K562 (cell line): Measurements from ENCODE around the gene VSIG4. TPM values are rescaled to one million over a fixed set of nuclear protein-coding genes. Genes with fewer than 3 reads are reported as not detected.

Source experiments
- BHLHE40 ChIP-seq: IDR thresholded peaks from 2 replicates; pipeline ENCODE4 v1.6.1; 2011; ENCODE audit warnings: low read length, improper control_type of control experiment
- CBFA2T2 ChIP-seq: fragments of 450-650 bp; conservative IDR thresholded peaks from 2 replicates; pipeline ENCODE4 v1.6.1; 2017; ENCODE audit warnings: mild to moderate bottlenecking
- CEBPZ ChIP-seq: fragments of 150-350 bp; IDR thresholded peaks from 2 replicates; pipeline ENCODE4 v1.6.1; 2014; ENCODE audit warnings: low read depth, mild to moderate bottlenecking, low read length, borderline replicate concordance
- DEAF1 ChIP-seq: fragments of 450-650 bp; formaldehyde crosslinking; IDR thresholded peaks from 2 replicates; pipeline ENCODE4 v1.4.0; 2020; ENCODE audit warnings: mild to moderate bottlenecking, moderate library complexity
- ETV6 ChIP-seq, 3 experiments: fragments of 150-350 bp in 1 of 3; sonication (generic) in 1 of 3; formaldehyde crosslinking in 1 of 3; IDR thresholded peaks; 2 replicates each; pipeline versions ENCODE4 v1.6.1 to v1.8.0; 2014 to 2022; ENCODE audit warnings: borderline replicate concordance in 2 of 3, low read depth in 2 of 3, antibody characterized with exemption in 1 of 3, low read length in 1 of 3, mild to moderate bottlenecking in 1 of 3, missing genetic modification reagents in 1 of 3
- GATAD2A ChIP-seq: fragments of 450-650 bp; IDR thresholded peaks from 2 replicates; pipeline ENCODE4 v1.6.1; 2017
- HDAC2 ChIP-seq: fragments of 450-650 bp; IDR thresholded peaks from 2 replicates; pipeline ENCODE4 v1.6.1; 2016; ENCODE audit warnings: mild to moderate bottlenecking
- MED1 ChIP-seq: sonication (generic); formaldehyde crosslinking; IDR thresholded peaks from 2 replicates; pipeline ENCODE4 v1.8.1; 2023; ENCODE audit warnings: missing genetic modification reagents, borderline replicate concordance
- OTX1 ChIP-seq: fragments of 450-650 bp; formaldehyde crosslinking; IDR thresholded peaks from 2 replicates; pipeline ENCODE4 v1.4.0; 2022; ENCODE audit warnings: mild to moderate bottlenecking
- PKNOX1 ChIP-seq: fragments of 450-650 bp; IDR thresholded peaks from 2 replicates; pipeline ENCODE4 v1.6.1; 2016
- PML ChIP-seq: IDR thresholded peaks from 2 replicates; pipeline ENCODE4 v1.6.1; 2012; ENCODE audit warnings: low read length, inconsistent platforms
- POLR2A ChIP-seq: fragments of 450-650 bp; conservative IDR thresholded peaks from 2 replicates; pipeline ENCODE4 v1.6.1; 2016
- RBM15 ChIP-seq: fragments of 200-400 bp; formaldehyde crosslinking; IDR thresholded peaks from 2 replicates; pipeline ENCODE4 v1.6.1; 2018; ENCODE audit warnings: mild to moderate bottlenecking, low read length, moderate library complexity; ENCODE audit not compliant: insufficient read depth
- SAFB ChIP-seq: fragments of 200-400 bp; formaldehyde crosslinking; IDR thresholded peaks from 2 replicates; pipeline ENCODE4 v1.6.1; 2017; ENCODE audit warnings: low read depth, low read length, borderline replicate concordance
- TAL1 ChIP-seq: fragments of 450-650 bp; IDR thresholded peaks from 2 replicates; pipeline ENCODE4 v1.6.1; 2016; ENCODE audit warnings: mild to moderate bottlenecking
- ZFP36 ChIP-seq: fragments of 150-350 bp; IDR thresholded peaks from 2 replicates; pipeline ENCODE4 v1.6.1; 2018; ENCODE audit warnings: low read length, low read depth; ENCODE audit not compliant: partially characterized antibody
- ZKSCAN3 ChIP-seq: fragments of 250-450 bp; sonication (Bioruptor Pico); IDR thresholded peaks from 2 replicates; pipeline ENCODE4 v1.4.0; 2020
- ZNF239 ChIP-seq: fragments of 250-450 bp; sonication (Bioruptor Pico); IDR thresholded peaks from 2 replicates; pipeline ENCODE4 v1.4.0; 2020; ENCODE audit warnings: mild to moderate bottlenecking
- ZNF592 ChIP-seq: fragments of 450-650 bp; IDR thresholded peaks from 2 replicates; pipeline ENCODE4 v1.6.1; 2017; ENCODE audit warnings: antibody characterized with exemption, mild to moderate bottlenecking
- polyA plus RNA-seq, 8 experiments: library from polyadenylated mRNA; depleted of rRNA in 4 of 8; stranded (reverse) in 5 of 8; unstranded in 3 of 8; fragments of >200 nt; fragmentation: Nextera tagmentation in 2 of 8; fragmentation: Illumina TruSeq in 1 of 8; extraction: Ambion mirVana in 2 of 8; extraction: Trizol in 1 of 8; gene quantifications; 2 replicates each; pipeline versions ENCODE4 v1.2.1 to v1.2.3, GENCODE V29; 2011 to 2014; ENCODE audit warnings: inconsistent platforms in 1 of 8, missing spikeins in 1 of 8
- total RNA-seq, 7 experiments: library from RNA; depleted of rRNA in 6 of 7; stranded (reverse); fragments of >200 nt in 6 of 7; fragmentation: Illumina TruSeq in 2 of 7; extraction: Trizol in 2 of 7; gene quantifications; 2 replicates each; pipeline versions ENCODE4 v1.2.1 to v1.2.3, GENCODE V29; 2011 to 2021; ENCODE audit warnings: low replicate concordance in 1 of 7

The VSIG4 gene
- total and polyA plus RNA-seq, 9 of the 15 experiments (the other 6 are each of a cell fraction or from before 2014, with no cell fraction given) = 0.22 to 1.6 (median 0.46) TPM; not detected in 1

GRCh38 chrX:66021401-66021764, 18.5 kb downstream of the VSIG4 start (continued):
- TF ChIP-seq DEAF1 (no peak), ZKSCAN3 (CRISPR knock-in tag) (no peak), GATAD2A (no peak), HDAC2 (no peak), POLR2A (peak; percentile 43; the same call in 1 of the 2 replicates), PML (peak; percentile 42), ETV6 (IDR thresholded peaks at IDR 0.05; ENCODE audit: borderline replicate concordance in 1 of 2, low read depth in 2 of 2, low read length in 1 of 2) (no peak), ETV6 (CRISPR knock-in tag; IDR thresholded peaks at IDR 0.05; ENCODE audit: borderline replicate concordance) (no peak), CBFA2T2 (no peak), TAL1 (no peak), PKNOX1 (no peak), CEBPZ (no peak), BHLHE40 (no peak), SAFB (no peak), ZNF592 (no peak; the same call in 1 of the 2 replicates), RBM15 (no peak), MED1 (CRISPR knock-in tag) (no peak), ZFP36 (no peak), ZNF239 (CRISPR knock-in tag) (no peak), OTX1 (peak; percentile 6; the same call in 1 of the 2 replicates)
